Measurements from ENCODE around the gene MEDAG. TPM values are rescaled to one million over a fixed set of nuclear protein-coding genes. Genes with fewer than 3 reads are reported as not detected.

Gene MEDAG
- total RNA-seq, 1 experiment from 2014 or later: 0.67 TPM

GRCh38 chr13:30924721-30925120, 18.6 kb downstream of the MEDAG start:
- no peaks in the 10 kb centered on the region for H3K36me3 ChIP-seq (ENCODE audit: control insufficient read depth, insufficient read depth, low read length)
- in situ Hi-C loops (cut with HindIII; ENCODE audit: low pct_unique_long_range_greater_than_20kb, low sequenced_read_pairs) (no loop called here), intact Hi-C loops (cut with micrococcal nuclease; ENCODE audit: unreplicated experiment) (no loop called here)
- no peak overlapping the region for H3K4me3 ChIP-seq (ENCODE audit: low read depth in 2 of 2, low read length in 2 of 2)
- TF ChIP-seq CTCF (IDR thresholded peaks at IDR 0.05) (no peak), SIN3A (IDR thresholded peaks at IDR 0.05; ENCODE audit: borderline replicate concordance, insufficient read depth, low read depth, low read length) (no peak), TCF7L2 (IDR thresholded peaks at IDR 0.05; ENCODE audit: low read depth, low read length) (no peak), POLR2AphosphoS5 (IDR thresholded peaks at IDR 0.05; ENCODE audit: low read depth, low read length) (no peak), REST (IDR thresholded peaks at IDR 0.05; ENCODE audit: insufficient read depth in 1 of 2, low read depth in 2 of 2, low read length in 1 of 2) (no peak)
- no peak overlapping the region for H3K27ac ChIP-seq (ENCODE audit: low read length)
- no peaks in the 10 kb centered on the region for H3K9me3 ChIP-seq (ENCODE audit: control insufficient read depth, insufficient read depth, low read depth, low read length)
- DNase-seq (ENCODE audit: low read depth, low spot score): no peak
- no peaks in the 10 kb centered on the region for H3K27me3 ChIP-seq (ENCODE audit: control insufficient read depth, insufficient read depth, low read length)
- BruUV-seq (replicated peaks): no TSS peak
- H3K4me1 ChIP-seq (ENCODE audit: control insufficient read depth, insufficient read depth, low read length): no peaks in the 10 kb centered on the region
- ATAC-seq: no peak
- ChIA-PET CTCF (no interaction called here), POLR2A (no interaction called here)

- no peak overlapping the region for H3K27ac ChIP-seq (ENCODE audit: low read length)
- TF ChIP-seq SIN3A (IDR thresholded peaks at IDR 0.05; ENCODE audit: borderline replicate concordance, insufficient read depth, low read depth, low read length) (no peak), REST (IDR thresholded peaks at IDR 0.05; ENCODE audit: insufficient read depth in 1 of 2, low read depth in 2 of 2, low read length in 1 of 2) (no peak), CTCF (IDR thresholded peaks at IDR 0.05) (no peak), TCF7L2 (IDR thresholded peaks at IDR 0.05; ENCODE audit: low read depth, low read length) (no peak), POLR2AphosphoS5 (IDR thresholded peaks at IDR 0.05; ENCODE audit: low read depth, low read length) (no peak)
- no peak overlapping the region for H3K4me3 ChIP-seq (ENCODE audit: low read depth in 2 of 2, low read length in 2 of 2)
- intact Hi-C loops (cut with micrococcal nuclease; ENCODE audit: unreplicated experiment): no loop called here
- H3K36me3 ChIP-seq (ENCODE audit: control insufficient read depth, insufficient read depth, low read length): no peaks in the 10 kb centered on the region
- no peaks in the 10 kb centered on the region for H3K9me3 ChIP-seq (ENCODE audit: control insufficient read depth, insufficient read depth, low read depth, low read length)
- POLR2A ChIA-PET: no interaction called here
- H3K27me3 ChIP-seq (ENCODE audit: control insufficient read depth, insufficient read depth, low read length): no peaks in the 10 kb centered on the region
- in situ Hi-C loops (cut with HindIII; ENCODE audit: low pct_unique_long_range_greater_than_20kb, low sequenced_read_pairs): no loop called here
- DNase-seq (ENCODE audit: low read depth, low spot score): no peak
- CTCF ChIA-PET: no interaction called here
- BruUV-seq (replicated peaks): no TSS peak
- no peaks in the 10 kb centered on the region for H3K4me1 ChIP-seq (ENCODE audit: control insufficient read depth, insufficient read depth, low read length)
- ATAC-seq: no peak
Measured at GRCh38 chr13:30925429-30925828, 19.4 kb downstream of the MEDAG start.

Measured in Panc1 (cell line).